GM18867 (cell line): Measurements from ENCODE around the gene HAGH.
"Not testable (repeated sequence)": the region's sequence is repeated elsewhere in the genome, so short reads cannot be mapped to it uniquely, and the experiment has no call there.

Source experiments
- ATAC-seq: cut with Tn5 transposase; IDR thresholded peaks from one replicate; pipeline ENCODE4 v1.9.1; 2021; ENCODE audit warnings: mild to moderate bottlenecking, moderate library complexity; ENCODE audit not compliant: unreplicated experiment

The HAGH gene

GRCh38 chr16:1826691-1827573 lies at the start of gene HAGH, which contains the start of gene FAHD1:
HAGH (minus strand) TSS chr16:1826825; CDS start chr16:1826787, 38 bp downstream.
FAHD1 (plus strand) TSS chr16:1827206; CDS start chr16:1827239, 33 bp downstream.
- ATAC-seq: peak; percentile 75

GRCh38 chr16:1876066-1876465 lies 49.4 kb upstream of the HAGH start:
- ATAC-seq: not testable (repeated sequence)

DNA sequence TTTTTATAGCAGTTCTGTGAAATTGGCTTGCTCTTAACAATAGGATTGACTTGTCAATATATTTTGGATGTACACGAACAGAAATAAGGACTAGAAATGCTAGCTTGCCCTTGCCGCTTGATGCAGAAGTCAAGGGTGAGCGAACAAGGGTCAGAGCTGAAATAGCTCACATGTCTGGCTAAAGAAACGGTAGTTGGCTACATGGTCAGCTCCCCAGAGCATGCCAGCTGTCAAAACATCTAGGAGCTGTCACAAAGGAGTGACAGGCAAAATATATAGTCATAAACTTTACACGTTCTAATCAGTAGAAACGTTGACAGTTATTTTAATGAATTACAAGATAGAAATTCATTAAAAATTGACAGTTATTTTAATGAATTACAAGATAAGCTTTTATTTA lies 48.2 kb upstream of the HAGH start:
- no peak for ATAC-seq

DNA sequence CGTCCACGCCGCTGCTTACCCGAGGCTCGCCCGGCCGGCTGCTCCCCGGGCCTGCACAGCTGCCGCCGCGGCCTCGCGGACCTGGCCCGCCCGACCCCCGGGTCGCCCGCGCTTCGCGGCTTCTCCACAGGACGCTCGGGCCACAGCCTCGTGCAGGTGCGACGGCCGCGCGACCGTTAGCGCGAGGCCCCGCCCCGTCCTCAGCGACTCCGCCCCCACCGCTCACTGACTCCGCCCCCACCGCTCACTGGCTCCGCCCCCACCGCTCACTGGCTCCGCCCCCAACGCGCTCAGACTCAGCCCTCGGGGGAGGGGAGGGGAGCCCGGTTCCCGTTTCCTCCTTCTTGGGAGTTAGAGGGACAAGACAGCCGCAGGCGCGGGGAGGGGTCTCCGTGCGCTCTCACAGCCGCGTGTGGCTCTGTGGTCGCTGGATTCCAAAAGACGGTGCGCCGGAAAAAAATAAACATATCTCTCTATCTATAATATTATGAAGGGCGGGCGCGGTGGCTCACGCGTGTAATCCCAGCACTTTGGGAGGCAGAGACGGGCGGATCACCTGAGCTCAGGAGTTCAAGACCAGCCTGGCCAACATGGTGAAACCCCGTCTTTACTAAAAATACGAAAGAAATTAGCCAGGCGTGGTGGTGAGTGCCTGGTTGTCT lies 45.5 kb upstream of the HAGH start, which contains the start of gene MEIOB:
Gene MEIOB (minus strand): TSS at position 191 of the 662 bp plus-strand sequence. CDS start 3,989 bp downstream, outside the sequence.
- no peak for ATAC-seq

DNA sequence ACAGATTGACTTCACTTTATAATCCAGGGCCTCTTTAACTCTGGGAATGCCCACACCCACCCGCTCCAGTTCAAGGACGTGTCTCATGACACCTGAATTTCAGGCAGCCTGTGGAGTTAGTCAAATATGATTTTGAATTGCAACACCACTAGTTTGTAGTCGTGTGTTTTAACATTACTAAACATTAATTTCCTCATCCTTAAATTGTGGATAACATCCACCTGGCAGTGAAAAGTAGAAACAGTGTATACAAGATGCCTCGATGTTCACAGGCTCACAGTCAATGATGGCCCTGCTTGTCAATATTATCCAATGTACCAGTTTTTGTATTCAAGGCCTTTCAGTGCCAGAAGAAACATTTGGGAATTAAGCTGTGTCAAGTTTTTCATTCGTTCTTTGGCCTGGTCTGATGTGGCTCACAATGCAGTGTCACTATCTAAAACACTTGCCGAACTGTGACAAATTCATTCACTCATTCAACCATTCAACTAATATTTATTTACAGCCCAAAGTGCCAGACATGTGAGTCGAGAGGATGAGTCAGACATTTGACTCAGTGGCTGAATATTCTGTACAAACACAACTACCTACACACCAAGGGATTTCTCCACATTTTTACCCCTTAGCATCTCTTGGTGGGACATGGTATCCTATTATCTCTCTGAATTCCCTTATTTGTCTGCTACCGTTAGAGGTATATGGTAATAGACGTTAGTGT lies 43.9 kb upstream of the HAGH start:
- ATAC-seq: no peak

- no peak for ATAC-seq
These were observed 39.5 kb upstream of the HAGH start for GRCh38 chr16:1865902-1866690.

- ATAC-seq: no peak
These were observed 37.2 kb upstream of the HAGH start for GRCh38 chr16:1863681-1864460.

GRCh38 chr16:1862394-1862793 lies 35.8 kb upstream of the HAGH start:
- no peak for ATAC-seq

DNA sequence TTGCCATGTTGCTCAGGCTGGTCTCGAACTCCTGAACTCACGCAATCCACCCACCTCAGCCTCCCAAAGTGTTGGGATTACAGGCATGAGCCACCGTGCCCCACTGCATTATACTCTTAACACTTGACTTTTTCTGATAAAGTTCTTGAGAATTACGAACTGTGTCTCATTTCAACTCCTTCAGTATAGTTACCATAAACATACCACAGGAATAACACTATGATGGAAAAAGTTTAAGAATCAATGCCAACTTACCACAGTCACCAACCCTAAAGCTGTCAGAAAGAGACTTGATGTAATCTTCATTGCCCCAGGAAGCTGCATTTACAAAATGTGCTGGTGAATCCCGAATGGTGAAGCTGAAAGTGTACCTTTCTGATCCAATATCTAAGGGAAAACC lies 35.1 kb upstream of the HAGH start:
- no peak for ATAC-seq

DNA sequence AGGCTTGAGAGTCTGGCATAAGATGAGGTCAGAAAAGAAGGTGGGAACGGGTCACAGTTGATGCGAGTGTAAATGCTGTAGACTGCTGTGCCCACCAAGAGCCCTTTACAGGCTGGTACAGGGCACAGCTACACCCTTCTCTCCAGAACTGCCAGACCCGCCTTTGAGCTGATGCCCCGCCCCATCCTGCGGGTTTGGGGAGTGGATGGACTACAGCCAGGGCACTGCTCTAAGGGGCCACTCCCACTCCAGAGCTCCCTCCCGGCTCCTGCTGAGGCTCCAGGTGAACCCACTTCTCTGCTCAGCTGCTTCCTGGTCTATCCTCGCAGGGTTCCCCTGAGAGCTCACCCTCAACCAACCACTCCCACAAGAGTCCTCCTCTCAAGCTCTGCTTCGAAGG lies 33.0 kb upstream of the HAGH start:
- no peak for ATAC-seq

GRCh38 chr16:1858189-1858865 lies 31.7 kb upstream of the HAGH start:
- no peak for ATAC-seq

DNA sequence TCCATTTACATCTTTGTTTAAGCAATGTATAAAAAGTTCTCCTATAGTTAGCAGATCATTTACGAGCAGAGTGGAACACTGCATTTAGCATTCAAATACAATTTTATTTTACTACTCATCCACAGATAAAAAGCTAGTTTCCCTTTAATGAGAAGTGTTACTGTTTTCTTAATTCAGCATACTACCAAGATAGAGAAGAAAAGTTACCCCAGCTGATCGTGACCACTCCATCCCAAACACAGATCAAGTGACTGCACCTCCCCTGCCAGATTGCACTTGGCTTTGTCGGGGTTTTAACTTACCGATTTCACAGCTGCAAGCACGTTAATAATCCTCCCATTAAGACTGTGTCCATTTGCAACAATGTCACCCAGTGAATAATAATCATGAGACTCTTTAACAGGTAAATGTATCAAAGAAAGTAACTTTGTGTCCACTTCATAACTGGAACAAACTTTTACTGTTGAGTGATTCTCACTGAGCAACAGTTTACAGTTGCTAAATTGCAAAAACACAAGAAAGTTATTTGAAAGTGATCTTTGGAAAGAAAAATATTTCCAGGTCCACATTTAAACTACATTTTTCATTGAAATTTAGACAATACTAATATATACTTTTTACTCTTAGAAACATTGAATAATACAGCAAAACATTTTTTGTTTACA lies 30.9 kb upstream of the HAGH start:
- no peak for ATAC-seq

DNA sequence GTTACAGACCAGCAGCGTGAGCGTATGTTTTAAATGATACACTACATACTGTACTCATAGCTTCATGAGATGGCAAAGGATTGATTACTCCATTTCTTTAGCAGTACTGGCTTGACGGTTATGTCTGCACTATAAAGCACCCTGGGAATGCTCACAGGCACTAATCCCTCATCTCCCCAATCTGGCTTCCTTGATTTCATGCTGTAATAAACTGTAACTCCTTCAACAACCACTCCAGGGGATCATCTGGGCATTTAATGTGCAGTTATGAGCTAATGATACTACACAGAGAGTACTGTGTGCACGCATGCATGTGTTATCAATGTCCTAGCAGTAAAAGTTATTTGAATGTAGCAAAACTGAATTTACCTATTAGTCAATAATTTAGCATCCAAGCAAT lies 25.2 kb upstream of the HAGH start:
- no peak for ATAC-seq

GRCh38 chr16:1850981-1851380 lies 24.4 kb upstream of the HAGH start:
- ATAC-seq: no peak

DNA sequence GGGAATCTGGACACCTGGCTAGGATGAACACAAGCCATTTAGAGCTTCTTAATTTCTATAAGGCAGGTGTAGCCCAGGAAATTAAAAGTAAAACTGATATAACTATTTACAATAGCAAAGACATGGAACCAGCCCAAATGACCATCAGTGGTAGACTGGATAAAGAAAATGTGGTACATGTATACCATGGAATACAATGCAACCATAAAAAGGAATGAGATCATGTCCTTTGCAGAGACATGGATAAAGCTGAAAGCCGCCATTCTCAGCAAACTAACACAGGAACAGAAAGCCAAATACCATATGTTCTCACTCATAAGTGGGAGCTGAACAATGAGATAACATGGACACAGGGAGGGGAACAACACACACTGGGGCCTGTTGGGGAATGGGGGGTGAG lies 19.8 kb upstream of the HAGH start:
- no peak for ATAC-seq

DNA sequence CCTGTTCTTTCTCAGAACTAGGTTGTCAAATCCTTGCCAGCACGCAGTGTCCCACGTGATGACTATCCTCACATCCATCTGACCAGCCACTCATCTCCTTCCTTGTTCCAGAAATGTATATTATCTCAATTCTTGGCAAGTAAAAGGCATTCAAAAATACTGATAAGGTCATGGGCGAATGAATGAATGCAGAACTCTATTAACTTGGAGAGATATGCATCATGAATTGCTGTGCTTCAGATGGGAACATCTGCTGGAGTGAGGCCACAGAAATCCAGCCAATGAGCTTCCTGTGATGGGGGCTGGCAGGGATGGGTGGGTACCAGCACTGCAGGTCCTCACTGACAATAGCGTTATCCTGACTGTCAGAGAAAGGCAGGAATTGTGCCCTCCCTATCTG lies 19.4 kb upstream of the HAGH start:
- ATAC-seq: no peak

DNA sequence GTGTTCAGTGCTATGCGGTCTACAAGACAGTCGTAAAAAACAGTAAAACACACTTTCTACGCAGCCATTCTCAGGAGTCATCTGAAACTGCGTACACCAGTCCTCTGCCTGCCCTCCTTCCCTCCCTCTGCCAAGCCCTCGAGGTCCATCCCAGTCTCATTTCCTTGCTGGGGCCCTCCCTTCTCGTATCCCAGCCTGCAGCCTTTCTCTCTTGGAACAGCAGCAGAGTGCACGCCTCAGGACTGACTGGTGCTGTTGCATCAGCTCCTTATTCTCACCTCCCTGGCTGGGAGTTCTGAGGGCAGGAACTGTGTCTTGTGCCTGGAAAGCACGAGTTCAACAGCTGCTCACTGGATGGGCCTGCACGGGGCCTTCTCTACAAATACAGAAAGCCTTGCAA lies 12.9 kb upstream of the HAGH start:
- ATAC-seq: no peak

- ATAC-seq: no peak
These were observed 7.5 kb upstream of the HAGH start for GRCh38 chr16:1834096-1834495.
